NCI-H524 treated with DMSO at 0.1 percent for 48 hours (cell line): ENCODE data around the gene ABI1.
"Not testable (repeated sequence)": the region's sequence is repeated elsewhere in the genome, so short reads cannot be mapped to it uniquely, and the experiment has no call there.

ENCODE experiments used
- DNase-seq: peaks from one replicate; lab custom pipeline; 2025; lab: John Stamatoyannopoulos, UW

ABI1 gene

DNA sequence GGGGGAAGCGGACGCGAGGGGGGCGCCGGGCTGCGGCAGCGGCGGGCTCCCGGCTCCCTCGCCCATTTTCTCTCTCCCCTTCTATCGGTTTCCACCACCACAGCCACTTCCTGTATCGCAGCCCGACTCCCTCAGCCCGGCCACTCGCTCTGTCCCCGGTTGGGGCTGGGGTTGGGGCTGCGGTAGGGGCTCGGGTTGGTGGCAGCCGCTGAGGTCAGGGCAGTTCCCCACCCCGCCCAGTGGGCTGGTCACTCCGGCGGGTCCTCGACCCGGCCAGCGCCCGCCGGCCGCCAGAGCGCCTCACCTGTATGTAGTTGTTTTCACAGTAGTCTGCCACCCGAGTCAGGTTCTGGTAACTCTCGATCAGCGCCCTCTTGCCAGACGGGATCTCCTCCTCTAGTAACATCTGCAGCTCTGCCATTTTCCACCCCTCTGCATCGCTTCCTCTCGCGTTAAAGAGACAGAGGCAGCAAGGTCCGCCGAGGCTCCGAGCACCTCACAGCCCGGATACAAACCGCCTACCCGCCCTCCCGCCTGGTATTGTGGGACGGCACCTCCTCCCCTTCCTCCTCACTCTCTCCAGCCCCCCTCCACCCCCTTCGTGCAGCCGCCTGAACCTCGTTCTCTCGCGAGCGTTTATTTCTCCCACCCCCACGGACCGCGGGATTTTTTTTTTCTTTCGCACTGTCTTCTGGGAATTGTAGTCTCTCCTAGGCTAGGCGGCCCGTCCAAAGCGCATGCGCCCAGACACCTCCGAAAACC, at the start of gene ABI1:
ABI1 (minus strand) TSS at position 516 of the 762 bp plus-strand sequence; CDS start at position 421, 95 bp downstream.
- peak; percentile 63 for DNase-seq

DNA sequence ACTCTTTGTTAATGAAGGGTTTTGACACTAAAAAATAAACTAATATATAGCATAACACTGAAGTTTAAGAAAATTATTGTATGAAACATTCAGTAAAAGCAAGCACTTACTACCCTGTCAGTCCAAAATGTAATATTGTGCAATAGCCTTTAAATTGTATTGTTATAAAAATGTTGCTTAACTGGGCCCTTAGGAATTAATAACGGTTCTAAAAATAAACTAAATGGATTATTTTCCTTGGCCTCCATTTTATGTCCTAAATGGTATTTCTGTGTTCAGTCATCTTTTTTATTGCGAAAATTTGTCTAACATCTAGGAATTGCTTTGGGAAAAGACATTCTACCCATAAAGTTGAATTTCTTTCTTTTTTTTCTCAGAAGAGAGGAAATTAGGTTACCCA, 49.0 kb upstream of the ABI1 start:
- no peak for DNase-seq

DNA sequence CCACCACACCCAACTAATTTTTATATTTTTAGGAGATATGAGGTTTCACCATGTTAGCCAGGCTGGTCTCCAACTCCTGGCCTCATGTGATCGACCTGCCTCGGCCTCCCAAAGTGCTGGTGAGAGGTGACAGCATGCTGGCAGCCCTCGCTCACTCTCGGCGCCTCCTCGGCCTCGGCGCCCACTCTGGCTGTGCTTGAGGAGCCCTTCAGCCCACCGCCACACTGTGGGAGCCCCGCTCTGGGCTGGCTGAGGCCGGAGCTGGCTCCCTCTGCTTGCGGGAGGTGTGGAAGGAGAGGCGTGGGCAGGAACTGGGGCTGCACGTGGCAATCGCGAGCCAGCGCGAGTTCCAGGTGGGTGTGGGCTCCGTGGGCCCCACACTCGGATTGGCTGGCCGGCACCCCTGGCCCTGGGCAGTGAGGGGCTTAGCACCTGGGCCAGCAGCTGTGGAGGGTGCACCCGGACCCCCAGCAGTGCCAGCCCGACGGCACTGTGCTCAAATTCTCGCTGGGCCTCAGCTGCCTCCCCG, 44.6 kb upstream of the ABI1 start:
- not testable (repeated sequence) for DNase-seq

DNA sequence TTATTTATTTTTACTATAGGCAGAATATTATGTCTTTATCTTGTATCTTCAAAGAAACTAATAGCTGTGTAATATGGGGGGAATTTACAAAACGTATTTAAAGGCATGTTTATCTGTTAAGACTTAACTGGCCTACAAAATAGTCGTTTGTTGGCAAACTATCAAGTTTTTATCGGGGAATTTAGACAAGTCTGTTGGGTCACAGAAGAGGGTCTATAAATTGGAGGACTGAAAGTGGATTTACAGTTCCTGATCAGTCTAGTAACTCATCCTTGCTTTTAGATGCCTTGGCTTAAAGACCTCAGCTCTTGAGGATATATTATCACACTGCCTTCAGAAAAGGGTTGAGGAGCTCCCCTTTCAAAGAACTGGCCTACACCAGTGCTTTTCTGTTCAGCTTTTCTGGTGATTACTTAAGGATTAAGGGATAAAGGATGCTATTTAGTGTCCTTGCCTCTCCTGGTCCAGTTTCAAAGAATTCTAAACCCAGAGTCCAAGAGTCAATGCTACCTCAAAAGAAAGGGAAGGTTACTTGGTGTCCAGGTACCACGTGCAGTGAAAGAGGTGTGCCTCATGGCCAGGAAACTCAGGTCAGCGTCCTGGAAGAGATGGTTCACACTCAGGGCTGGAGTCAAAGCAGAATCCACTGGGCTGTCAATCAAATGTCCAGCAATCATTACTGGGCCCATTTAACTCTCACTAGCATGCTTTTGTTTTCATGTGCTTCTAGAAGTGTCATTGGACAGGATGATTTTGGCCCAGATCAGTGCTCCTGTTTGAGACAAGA, 42.9 kb upstream of the ABI1 start:
- DNase-seq: no peak

DNA sequence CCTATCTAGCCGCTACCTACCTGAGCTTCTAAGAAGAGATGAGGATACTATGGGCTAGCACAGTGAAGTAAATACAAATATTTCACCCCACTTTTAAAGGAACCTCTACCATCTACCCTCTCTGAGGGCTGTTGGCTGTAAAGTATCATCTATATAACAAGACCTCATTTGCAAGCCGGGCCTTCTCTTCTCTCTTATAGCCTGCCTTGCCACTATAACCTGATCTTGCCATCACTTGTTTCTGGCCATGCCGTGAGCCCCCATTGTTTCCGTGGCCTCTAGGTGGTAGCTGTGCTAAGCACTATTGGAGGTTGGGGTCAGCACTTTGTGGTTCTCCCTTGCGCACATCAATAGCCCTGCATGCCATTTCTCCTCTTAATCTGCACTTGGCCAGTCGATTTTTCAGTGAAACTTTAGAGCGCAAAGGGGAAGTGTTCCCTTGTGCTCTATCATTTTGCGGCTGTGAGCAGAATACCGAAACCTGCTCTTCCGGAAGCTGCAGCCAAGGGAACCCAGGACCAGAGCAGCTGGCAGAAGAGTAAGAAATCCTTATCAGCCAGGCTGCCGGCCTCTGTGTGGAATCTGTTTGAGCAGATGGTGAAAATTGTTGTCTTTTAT, 31.7 kb upstream of the ABI1 start:
- not testable (repeated sequence) for DNase-seq

DNA sequence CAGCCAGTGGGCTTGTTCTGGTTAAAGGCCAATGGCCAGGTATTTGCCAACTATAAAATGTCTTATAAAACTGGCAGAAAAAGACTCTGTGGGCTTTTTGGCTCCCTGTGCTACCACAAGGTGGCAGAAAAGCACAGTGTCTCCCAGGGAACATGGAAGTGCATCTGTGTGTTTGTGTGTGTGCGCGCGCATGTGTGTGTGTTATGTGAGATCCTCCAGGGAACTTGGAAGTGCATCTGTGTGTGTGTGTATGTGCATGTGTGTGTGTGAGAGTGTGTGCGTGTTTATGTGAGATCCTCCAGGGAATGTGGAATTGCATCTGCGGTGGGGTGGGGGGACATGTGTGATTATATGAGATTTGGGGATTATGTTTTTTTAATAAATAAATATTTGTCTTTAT, 30.2 kb upstream of the ABI1 start:
- no peak for DNase-seq

DNA sequence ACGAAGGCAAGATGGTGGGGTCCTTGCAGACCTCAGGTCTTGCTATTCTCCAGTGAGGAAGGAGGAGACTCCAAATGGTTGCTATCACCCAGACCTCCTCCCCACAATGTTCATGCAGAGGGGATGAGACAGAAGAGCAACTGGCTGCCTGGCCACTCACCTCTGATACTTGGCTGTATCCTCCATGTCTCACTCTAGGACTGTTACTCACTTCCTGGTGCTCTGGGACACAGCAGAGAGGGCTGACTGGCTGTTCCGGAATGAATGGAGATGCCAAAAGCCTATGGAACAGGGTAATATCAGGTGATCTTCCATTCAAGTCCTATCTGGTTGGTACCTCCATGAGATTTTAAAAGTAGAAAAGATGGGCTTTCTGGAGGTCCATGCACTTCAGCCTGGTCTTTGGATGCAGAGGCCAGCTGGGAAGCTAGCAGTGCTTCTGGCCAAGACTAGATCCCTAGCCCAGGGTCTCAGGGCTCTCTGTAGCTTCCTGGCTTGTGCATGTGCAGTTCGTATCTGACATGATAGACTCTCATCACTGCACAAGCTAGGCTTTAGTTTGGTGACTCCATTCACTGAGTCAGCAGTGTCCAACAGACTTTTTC, 27.0 kb upstream of the ABI1 start:
- DNase-seq: no peak

DNA sequence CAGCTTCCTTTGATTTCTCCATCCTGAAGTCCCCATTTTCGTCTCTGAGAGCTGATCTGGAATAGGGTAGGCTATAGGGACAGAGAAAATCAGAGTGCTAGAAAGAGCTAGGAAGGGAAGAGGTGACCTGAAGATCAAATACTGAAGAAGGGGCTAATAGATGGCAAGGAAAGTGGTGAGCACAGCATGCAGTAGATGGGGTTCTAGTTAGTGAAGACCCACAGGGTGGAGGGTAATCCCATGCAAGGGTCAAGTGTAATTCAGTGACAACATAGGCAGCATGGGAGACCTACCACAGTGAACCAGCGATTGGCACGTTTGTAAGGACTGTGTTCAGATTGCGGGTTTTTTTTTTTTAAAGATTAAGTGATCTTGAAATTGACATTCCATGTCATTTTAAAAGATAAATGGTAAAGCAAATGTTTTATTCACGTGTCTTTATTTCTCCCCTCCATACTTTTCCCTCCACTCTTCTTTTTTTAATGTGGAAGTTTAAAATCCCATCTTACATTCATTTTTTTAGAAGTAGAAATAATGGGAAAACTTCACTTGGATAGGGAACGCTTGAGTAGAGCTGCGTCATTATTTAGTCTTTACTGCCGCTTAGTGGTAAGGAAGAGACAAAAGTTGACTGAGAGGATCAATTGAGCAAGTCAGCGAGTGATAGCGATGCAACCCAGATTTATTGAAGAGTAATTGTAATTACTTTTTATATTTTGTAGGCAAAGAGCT, 21.0 kb upstream of the ABI1 start:
- no peak for DNase-seq

DNA sequence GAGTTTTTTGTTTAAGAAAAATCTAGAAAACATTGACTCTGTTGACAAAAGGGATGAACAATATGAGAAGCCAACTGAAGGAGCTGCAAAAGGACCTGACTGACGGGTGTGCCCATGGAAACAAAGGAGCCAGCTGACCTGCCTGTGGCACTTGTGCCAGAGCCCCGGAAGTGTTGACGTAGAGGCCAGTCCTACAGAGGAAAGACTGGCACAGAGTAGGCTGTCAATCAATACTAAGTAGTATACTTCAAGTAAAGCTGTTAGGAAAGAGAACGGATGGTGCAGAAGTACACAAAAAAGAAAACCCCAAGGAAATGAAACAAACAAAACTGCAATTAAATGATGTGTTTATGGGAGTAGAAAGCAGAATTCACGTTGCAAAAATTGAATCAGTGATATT, 19.0 kb upstream of the ABI1 start:
- DNase-seq: no peak

DNA sequence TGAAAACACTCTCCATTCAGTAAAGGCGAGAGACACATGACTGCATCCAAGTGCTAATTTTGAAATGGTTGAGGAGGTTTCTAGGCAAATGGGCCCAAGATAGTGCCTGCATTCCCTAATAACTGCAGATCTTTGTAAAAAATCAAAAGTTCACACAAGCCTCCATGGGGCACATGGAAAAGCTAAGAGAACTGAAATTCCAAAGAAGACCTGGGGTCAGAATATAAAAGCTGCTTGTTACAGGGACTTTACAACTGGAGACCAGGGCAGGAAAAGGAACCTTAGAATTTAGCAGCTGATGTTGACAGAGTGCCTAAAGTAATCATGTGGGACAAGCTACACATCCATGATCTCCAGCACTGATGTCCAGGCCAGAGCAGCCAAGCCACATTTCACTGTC, 10.0 kb upstream of the ABI1 start:
- no peak for DNase-seq

DNA sequence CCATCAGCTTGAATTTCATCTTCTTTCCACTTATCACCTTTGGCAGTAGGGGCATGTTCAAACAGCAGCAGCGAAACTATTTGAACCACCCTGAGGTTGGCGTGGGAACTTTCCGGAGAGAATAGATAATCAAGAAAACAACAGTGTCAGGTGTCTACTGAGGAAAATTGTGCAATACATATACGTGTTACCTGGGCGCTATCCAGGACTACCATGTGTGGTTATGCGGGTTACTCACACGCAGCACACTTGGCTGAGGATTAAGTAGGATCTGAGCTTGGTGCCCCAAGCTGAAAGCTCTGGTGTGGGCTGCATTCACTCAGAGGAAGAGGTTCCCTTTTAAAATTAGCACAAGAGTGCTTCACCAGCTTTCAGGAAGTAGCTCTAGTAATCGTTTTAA, 8.8 kb upstream of the ABI1 start:
- no peak for DNase-seq

DNA sequence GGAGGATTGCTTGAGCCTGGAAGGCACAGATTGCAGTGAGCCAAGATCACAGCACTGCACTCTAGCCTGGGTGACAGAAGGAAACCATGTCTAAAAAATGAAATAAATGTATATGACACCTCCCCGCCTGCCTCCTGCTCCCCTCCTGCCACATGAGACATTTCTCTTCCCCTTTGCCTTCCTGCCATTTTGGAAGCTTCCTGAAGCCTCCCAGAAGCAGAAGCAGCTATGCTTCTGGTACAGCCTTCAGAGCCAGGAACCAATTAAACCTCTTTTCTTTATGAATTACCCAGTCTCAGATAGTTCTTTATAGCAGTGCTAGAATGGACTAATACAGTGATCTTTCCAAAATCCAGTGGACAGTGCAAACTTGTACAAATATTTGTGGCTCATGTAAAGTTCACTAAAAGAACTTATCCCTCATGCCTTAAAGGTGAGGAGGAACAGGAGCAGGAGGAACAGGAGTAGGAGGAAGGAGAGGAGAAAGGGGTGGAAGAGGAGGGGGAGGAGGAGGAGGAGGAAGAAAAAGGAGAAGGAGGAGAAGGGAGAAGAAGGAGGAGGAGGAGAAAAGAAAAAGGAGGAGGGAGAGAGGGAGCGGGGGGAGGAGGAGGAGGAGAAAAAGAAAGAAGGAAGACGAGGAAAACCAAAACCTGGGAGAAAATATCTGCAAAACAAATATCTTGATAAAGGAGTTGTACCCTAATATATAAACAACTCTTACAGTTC, 2.8 kb upstream of the ABI1 start:
- no peak for DNase-seq

DNA sequence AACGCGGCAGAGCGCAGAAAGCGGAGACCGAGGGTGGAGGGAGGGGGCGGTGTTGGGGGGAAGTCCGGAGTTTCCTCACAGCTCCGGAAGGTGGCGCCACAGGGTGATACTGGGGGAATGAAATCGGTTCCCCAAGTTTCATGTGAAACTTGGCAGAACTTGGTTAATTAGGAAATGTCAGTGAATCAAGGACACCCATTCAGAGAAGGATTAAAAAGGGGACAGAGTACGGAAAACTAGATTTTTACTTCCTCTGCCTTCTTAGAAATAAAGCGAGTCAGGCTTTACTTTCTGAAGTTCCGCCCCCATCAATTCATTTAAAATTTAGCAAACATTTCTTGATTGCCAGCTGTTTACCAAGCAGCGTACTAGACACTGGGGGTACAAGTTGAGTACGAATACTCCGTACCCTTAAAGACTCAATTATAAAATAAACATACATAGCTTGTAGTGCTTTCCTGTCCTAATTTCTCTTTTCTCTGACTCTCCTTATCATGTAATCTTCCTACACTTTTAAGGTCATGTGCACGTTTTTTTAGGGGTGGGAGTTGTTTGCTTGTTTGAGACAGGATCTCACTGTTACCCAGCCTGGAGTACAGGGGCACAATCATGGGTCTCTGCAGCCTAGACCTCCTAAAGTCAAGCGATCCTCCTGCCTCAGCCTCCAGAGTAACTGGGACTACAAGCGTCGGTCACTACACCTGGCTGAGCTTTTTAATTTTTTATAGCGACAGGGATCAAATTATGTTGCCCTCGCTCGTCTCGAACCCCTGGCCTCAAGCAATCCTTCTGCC, 644 bp upstream of the ABI1 start:
- DNase-seq: no peak

DNA sequence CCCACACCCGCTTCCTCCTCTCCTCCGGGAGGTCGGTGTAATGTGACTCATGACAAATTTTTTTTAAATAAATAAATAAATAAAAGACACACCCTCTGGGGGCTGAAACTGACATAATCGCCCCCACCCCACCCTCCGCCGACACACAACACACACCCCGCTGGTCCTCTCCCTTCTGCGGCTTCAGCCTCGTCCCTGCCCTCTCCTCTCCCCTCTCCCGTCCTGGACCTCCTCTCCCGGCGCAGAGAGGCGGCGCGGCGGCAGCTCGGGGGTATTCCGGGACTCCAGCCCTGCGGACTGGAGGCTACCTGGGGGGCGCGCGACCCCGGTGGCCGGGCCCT, 686 bp downstream of the ABI1 start:
- no peak for DNase-seq

DNA sequence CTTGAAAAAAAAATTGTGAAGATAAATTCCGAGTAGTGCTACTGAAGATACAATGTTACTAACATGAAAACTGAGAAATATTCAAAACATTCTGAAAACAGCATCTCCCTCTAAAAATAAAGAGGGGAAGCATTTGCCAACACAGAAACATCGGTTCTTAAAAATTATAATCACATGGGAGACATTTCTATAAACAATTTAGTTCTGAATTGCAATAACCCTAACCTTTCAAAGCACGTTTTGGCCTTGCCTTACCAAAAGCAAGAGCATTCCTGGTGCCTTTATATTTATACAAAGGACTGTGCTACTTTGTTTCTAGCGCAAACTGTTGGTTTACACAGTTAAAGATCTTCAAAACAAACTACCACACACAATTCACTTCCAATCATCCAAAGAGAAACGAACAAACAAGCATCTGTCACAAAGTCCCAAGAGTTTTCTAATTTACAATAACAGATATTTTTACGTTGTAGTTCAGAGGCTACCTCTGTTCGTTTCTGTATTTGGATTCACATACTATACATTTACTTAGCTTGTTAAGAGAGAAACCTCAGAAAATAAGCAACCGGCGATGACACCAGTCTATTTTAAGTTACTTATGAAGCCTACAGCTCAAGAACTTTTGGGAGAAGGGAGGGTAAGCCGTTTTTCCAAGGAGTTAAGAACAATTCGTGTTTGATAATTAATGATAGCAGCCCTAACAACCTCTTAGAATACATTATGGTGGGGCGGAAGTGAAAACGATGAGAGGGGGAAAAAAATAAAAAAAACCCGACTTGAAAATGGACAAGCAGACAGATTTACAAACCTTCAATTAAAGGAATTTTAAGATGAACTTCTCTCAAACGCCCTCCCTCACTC, 1.3 kb downstream of the ABI1 start:
- DNase-seq: no peak

DNA sequence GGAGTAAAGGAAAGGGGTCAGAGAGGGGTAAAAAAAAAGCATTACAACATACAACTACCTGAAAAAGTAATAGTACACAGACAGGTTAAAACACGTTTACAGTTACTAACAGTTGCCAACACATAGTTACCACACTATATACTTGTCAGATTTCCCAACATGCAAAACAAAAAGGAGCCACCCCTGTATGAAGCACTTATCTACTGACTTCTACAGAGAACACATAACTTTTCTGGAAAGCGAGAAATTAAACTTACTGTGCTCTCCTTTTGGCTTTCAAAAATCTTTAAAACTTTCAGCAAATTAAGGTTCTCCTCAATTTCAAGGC, 2.1 kb downstream of the ABI1 start:
- DNase-seq: no peak

DNA sequence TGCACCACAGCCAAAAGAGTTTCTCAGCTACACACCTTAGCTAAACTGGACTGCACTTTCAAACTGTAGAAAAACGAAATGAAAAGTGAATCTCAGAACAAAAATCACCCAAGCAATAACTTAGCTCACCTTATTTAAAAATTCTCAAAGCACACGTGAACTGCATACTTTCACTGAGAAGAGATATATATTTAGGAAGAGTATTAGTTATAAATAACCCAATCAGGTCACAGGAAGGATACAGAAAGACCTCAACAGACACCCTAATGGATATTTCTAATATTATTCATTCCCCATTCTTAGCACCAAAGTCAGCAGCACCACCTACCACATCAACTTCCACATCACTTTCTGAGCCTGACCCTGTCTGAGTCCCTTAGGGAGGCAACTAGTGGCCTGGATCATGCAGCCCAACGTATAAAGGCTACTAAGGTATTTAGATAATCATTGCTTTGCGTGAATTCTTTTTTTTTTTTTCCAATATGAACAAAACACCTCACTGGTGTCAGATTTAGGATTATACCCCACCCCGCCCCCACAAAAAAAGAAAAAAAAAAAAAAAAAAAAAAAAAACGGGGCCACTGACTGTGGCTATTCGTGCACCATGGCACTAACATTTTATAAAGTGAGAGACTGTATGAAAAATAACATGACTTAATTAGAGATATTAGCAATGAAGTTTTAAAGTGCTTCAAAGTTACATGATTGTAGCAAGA, 2.6 kb downstream of the ABI1 start:
- no peak for DNase-seq

DNA sequence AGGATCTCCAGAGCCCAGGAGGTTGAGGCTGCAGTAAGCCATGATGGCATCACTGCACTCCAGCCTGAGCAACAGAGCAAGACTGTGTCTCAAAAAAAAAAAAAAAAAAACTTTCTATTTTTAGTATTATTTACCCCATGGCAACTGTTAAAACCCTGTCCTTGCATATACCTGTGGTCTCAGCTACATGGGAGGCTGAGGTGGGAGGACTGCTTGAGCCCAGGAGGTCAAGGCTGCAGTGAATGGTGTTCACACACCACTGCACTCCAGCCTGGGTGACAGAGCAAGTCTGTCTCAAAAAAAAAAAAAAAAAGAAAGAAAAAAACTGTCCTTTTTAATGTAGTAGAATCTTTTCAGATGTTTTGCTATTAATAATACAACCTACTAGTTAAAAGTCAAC, 3.2 kb downstream of the ABI1 start:
- DNase-seq: not testable (repeated sequence)

DNA sequence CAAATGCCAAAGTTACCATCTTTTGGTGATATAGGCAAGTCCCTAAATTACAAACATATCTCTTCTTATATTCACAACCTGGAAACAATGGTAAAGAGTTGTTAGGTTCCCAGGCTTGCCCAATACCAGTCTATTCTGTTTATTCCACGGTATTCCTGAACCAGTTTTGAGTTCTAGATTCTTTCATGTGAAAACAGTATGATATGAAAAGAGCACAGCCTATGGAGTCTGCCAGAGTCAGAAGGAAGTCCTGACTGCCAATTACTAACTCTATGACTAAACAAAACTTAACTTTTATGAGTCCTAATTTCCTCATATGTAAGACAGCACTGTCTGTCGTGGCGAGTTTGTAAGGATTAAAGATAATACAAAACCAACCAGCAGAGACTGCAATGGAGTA, 5.6 kb downstream of the ABI1 start:
- DNase-seq: no peak
